Muscle layer of duodenum (tissue), 2 donors: Measurements from ENCODE around the gene SULT1E1.
A peak's percentile ranks its signal among the peaks of the same experiment; 100 is the strongest.

Source experiments
- H3K27ac ChIP-seq: one replicate; pipeline ENCODE4 v1.7.0; 2013; ENCODE audit warnings: mild to moderate bottlenecking, low read length
- H3K27me3 ChIP-seq: one replicate; pipeline ENCODE4 v1.7.0; 2013; ENCODE audit warnings: low read depth, mild to moderate bottlenecking, control low read depth, low read length
- H3K36me3 ChIP-seq, 2 donors: one replicate each; pipeline ENCODE4 v1.7.0; 2013; ENCODE audit warnings: low read length in 2 of 2, control low read depth in 1 of 2, mild to moderate bottlenecking in 1 of 2; ENCODE audit not compliant: insufficient read depth in 2 of 2, control insufficient read depth in 1 of 2
- H3K4me1 ChIP-seq, 2 donors: one replicate each; pipeline ENCODE4 v1.7.0; 2013; ENCODE audit warnings: low read length in 2 of 2, mild to moderate bottlenecking in 2 of 2, control low read depth in 1 of 2, moderate library complexity in 1 of 2; ENCODE audit not compliant: insufficient read depth in 2 of 2, control insufficient read depth in 1 of 2
- H3K4me3 ChIP-seq, 2 donors: one replicate each; pipeline ENCODE4 v1.7.0; 2013; ENCODE audit warnings: low read length in 2 of 2, low read depth in 1 of 2, mild to moderate bottlenecking in 1 of 2
- H3K9me3 ChIP-seq, 2 donors: one replicate each; pipeline ENCODE4 v1.7.0; 2013; ENCODE audit warnings: low read length in 2 of 2, control low read depth in 1 of 2, mild to moderate bottlenecking in 1 of 2; ENCODE audit not compliant: control insufficient read depth in 1 of 2
- donor health status: healthy.

Gene SULT1E1

DNA sequence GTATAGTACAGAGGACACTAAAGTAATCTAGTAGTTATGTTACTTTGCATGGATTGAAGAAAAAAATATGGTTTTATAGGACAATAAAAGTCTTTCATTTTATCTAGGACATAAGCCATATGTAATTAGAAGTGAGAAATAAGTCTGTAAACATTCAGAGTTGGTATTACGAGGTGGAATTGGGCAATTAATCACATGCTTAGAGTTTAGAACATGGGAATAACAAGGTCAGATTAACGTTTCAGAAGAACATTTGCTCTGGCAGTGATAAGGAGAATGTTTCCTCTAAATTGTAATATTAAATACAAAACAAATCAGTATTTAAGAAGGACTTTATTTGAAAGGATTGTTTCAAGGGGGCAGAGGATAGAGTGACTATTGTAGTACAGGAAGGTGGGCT is 15.6 kb upstream of the SULT1E1 start:
- H3K36me3 ChIP-seq, result no peaks in the 10 kb centered on the region
- no peaks in the 10 kb centered on the region for H3K9me3 ChIP-seq
- no peak overlapping the region for H3K4me3 ChIP-seq
- no peak overlapping the region for H3K27ac ChIP-seq
- no peaks in the 10 kb centered on the region for H3K27me3 ChIP-seq
- no peaks in the 10 kb centered on the region for H3K4me1 ChIP-seq

DNA sequence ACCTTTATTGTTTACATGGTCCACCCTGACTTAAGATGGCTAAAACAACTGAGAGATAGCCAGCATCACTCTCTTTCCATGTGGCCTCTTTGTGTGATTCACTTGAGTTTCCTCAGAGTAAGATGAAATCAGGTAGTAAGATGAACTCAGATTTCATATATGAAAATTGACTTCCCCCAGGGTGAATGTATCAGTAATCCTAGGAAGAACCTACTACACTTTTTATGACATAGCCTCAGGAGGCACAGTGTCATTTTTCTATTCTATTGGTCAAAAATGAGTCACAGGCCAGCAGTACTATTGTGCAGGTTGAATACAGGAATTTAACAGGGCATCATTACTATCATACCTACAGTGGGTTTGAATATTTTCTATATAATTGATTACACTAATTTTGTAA is 14.6 kb upstream of the SULT1E1 start:
- H3K4me1 ChIP-seq, result no peaks in the 10 kb centered on the region
- no peaks in the 10 kb centered on the region for H3K27me3 ChIP-seq
- no peaks in the 10 kb centered on the region for H3K9me3 ChIP-seq
- no peaks in the 10 kb centered on the region for H3K36me3 ChIP-seq
- no peak overlapping the region for H3K4me3 ChIP-seq
- no peak overlapping the region for H3K27ac ChIP-seq

DNA sequence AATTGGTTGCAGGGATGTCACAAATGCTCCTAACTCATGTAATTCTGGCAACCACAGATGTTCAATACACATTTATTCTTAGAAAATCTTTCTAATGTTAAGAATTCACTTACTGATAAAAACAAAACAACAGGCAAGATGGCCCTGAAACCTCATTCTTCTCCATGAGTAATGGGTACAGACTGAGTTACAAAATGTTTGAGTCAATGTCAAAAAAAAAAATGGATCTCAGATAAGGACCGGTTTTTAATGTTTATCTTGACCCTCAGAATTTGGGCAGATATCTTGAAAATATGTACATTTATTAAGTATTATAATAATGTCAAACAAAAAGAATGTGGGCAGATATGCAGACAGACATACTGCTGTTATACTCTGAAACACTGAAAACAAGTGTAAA is 1.8 kb upstream of the SULT1E1 start:
- H3K9me3 ChIP-seq, result no peaks in the 10 kb centered on the region
- no peaks in the 10 kb centered on the region for H3K36me3 ChIP-seq
- no peak overlapping the region for H3K27ac ChIP-seq
- H3K4me3 ChIP-seq, result no peak overlapping the region
- H3K27me3 ChIP-seq, result no peaks in the 10 kb centered on the region
- H3K4me1 ChIP-seq, result no peaks in the 10 kb centered on the region

DNA sequence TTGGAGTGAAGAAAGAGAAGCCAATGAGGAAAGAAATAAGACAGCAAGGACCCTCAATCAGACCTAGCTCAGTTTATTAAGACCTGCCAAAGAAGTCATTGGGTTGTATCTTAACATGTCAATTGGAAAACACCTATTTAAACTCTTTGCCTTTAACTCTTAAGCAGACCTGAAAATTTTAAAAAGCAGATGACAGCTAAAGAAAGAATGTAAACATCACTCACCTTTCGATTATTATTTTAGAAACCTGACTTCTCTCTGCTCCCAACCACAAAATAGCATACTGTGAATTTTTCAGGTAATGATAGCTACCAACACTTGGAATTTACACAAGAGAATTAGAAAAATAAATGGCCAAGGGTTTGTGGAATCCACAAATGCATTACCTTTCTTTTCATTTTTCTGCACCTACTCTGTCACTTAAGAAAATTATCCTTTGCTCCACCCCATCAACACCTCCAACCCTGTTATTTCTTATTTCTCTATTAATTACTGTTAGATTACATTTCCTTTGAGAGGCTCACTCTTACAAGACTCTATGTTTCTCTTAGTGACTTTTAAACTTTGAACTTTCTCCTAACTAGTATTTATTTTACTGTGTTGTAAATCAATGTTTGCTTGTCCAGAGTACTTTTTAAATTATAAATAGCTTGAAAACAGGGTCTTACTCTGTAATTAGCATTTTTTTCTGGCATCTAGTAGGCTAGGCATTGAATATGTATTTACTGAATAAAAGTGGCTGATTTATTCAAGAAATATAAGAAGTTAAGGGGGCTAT is 765 bp upstream of the SULT1E1 start:
- H3K9me3 ChIP-seq, result no peaks in the 10 kb centered on the region
- no peaks in the 10 kb centered on the region for H3K4me1 ChIP-seq
- H3K4me3 ChIP-seq, result no peak overlapping the region
- no peaks in the 10 kb centered on the region for H3K36me3 ChIP-seq
- H3K27me3 ChIP-seq, result no peaks in the 10 kb centered on the region
- no peak overlapping the region for H3K27ac ChIP-seq

DNA sequence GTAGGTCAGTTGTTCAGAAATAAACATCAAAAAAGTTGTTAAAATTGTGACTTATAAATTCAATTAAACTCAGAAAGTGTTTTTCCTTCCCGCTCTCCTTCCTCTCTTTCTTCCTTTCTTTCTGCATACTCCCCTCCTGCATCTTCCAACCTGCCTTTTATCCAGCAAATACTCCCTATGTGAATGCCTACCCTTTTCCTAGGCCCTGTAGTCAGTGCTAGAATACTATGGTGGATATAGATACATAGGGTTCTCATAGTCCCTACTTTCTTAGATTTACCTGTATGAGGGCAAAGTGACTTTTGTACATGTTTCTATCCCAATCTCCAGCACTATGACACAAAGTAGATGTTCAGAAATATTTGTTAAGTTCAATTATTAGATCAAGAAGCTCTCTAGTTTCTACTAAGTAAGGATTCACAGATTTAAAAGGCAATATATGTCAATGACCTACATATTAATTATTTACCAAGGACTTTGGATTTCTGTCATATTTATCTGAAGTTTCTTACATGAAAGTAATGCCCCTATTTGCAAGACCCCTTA is 732 bp downstream of the SULT1E1 start:
- peak overlapping the region in 1 of 2 donors; percentile 47 for H3K4me3 ChIP-seq

DNA sequence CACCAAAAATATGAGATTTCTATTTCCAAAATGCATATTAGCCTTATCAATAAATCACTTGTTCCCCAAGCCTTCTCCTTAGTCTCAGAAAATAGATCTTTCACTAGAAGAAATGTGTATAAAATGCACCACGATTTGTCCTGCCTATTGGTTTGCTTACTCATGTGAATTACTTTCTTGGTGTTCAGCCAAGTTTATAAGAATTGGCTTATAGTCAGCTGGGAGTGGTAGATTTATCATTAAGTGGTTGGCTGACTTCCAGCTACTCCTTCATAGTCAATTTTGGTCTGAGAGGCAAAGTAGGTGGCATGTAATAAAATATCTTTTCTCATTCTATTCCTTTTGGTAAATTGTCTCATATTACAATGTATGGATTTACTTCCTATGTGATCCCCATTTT is 1.3 kb downstream of the SULT1E1 start:
- peak overlapping the region in 1 of 2 donors; percentile 47 for H3K4me3 ChIP-seq
- H3K4me1 ChIP-seq, result no peaks in the 10 kb centered on the region
- H3K27ac ChIP-seq, result peak overlapping the region; percentile 1
- no peaks in the 10 kb centered on the region for H3K27me3 ChIP-seq
- no peaks in the 10 kb centered on the region for H3K36me3 ChIP-seq
- no peaks in the 10 kb centered on the region for H3K9me3 ChIP-seq

More for the DNA sequence above, 732 bp downstream of the SULT1E1 start:
- Histone ChIP-seq H3K27ac (no peak overlapping the region), H3K36me3 (no peaks in the 10 kb centered on the region), H3K4me1 (no peaks in the 10 kb centered on the region), H3K9me3 (no peaks in the 10 kb centered on the region), H3K27me3 (no peaks in the 10 kb centered on the region)

DNA sequence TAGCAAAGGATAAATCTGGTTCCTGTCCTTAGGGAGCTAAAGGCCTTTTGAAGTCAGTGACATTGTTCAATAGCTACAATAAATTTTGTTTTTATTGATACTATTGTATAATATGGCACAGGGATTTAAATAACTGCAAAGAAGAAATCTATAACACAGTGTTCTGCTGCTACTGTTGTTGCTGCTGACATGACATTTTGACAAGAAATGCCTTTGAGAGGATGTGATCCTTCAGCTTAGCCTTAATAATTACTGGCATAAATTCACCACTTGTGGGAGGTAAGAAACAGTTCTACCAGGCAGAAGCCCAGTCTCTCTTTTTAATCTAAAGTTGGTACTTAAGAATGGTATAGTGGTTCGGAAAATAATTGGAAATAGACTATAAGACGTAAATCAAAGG is 4.1 kb downstream of the SULT1E1 start:
- no peaks in the 10 kb centered on the region for H3K4me1 ChIP-seq
- no peak overlapping the region for H3K27ac ChIP-seq
- no peaks in the 10 kb centered on the region for H3K27me3 ChIP-seq
- H3K9me3 ChIP-seq, result no peaks in the 10 kb centered on the region
- H3K36me3 ChIP-seq, result no peaks in the 10 kb centered on the region
- no peak overlapping the region for H3K4me3 ChIP-seq

DNA sequence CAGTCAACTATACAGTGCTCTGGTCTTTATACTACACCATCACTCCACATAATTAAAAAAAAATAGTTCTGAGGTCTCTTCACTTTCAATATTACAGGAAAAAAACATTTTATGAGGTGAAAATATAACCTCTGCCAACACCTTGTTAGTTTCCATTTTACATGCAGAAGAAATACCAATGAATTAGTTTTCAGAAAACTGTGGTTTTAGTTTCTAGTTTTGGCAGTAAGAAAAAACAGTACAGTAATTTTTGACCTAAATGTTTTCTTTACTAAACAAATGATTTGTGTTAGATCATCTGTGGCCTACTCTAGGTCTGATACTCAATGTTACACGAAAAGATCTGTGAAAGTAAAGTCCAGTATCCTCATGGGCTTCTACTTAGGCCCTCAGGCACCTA is 10.0 kb downstream of the SULT1E1 start:
- Histone ChIP-seq H3K36me3 (no peaks in the 10 kb centered on the region), H3K9me3 (no peaks in the 10 kb centered on the region), H3K27ac (no peak overlapping the region), H3K4me3 (no peak overlapping the region), H3K4me1 (no peaks in the 10 kb centered on the region), H3K27me3 (no peaks in the 10 kb centered on the region)

DNA sequence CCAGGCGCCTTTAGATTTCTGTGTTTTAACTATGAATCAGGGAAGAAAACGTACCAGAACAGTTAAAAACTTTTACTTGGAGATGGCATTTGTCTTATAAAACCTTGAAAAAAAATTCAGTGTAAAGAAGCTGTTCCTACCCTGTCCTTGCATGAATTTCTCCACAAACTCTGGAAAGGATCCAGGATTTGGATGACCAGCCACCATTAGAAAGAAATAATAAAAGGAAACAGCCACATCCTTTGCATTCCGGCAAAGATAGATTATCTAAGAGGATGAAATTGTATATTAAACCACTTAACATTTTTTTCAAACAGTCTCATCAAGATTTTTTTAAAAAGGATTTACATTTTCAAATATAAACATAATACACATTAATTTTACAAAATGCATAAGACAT is 10.6 kb downstream of the SULT1E1 start:
- Histone ChIP-seq H3K4me1 (no peaks in the 10 kb centered on the region), H3K4me3 (no peak overlapping the region), H3K27me3 (no peaks in the 10 kb centered on the region), H3K36me3 (no peaks in the 10 kb centered on the region), H3K9me3 (no peaks in the 10 kb centered on the region), H3K27ac (no peak overlapping the region)

DNA sequence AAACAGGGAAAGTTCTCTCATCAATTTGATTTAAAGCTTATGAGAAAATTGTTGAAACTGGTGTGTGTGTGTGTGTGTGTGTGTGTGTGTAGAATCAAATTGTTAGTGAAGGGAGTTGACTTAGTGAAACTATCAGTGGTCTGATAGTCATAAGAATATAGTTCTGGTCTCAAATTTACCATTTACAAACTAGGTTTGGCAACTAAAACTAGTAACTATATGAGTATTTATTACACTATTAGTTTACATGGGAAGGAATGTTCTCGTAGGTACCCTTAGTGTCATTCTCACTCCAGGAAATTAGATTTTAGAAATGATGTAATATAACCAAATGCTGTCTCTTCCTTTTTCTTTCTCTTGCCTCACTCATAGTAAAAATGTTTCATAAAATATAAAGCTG is 11.9 kb downstream of the SULT1E1 start:
- Histone ChIP-seq H3K27me3 (no peaks in the 10 kb centered on the region), H3K36me3 (no peaks in the 10 kb centered on the region), H3K4me1 (no peaks in the 10 kb centered on the region), H3K9me3 (no peaks in the 10 kb centered on the region), H3K4me3 (no peak overlapping the region), H3K27ac (no peak overlapping the region)

DNA sequence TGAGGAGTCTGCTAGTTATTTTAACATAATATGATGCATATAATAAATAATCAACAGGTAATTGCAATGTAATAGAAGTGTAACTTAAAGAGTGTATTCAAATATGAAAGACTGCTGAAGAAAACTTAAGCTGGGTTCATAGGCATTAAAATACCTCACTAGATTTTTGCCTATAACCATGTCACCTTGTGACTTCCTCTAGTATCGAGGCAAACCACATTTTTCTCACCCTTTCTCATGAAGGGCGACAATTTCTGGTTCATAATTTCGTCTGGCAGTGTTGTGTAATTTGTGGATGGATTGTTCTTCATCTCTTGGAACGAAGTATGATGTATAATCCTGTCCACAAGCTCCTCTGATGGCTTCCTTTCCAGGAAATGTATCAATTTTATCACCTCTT is 16.0 kb downstream of the SULT1E1 start:
- no peak overlapping the region for H3K4me3 ChIP-seq
- H3K27ac ChIP-seq, result no peak overlapping the region
- no peaks in the 10 kb centered on the region for H3K4me1 ChIP-seq
- no peaks in the 10 kb centered on the region for H3K9me3 ChIP-seq
- H3K36me3 ChIP-seq, result no peaks in the 10 kb centered on the region
- no peaks in the 10 kb centered on the region for H3K27me3 ChIP-seq

DNA sequence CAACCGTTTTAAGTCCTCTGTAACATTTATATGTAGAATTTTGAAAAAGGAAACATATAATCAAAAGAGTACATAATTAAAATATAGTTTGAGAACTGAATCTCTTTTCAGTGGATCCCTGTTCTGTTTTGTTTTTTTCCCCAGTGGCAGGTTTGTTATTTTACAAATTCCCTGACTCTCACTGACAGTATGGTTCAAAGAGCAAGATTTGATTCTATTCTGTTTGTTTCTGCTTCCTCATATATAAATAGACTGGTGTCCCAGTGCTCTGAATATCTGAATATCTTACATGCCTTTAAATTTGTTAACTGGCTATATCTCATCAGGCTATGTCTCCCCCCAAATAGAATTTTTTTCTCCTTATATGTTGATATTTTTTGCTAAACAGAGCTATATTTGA is 16.6 kb downstream of the SULT1E1 start:
- Histone ChIP-seq H3K36me3 (no peaks in the 10 kb centered on the region), H3K27me3 (no peaks in the 10 kb centered on the region), H3K27ac (no peak overlapping the region), H3K4me1 (no peaks in the 10 kb centered on the region), H3K4me3 (no peak overlapping the region), H3K9me3 (no peaks in the 10 kb centered on the region)
